IMR-90 (cell line): ENCODE results near the gene MYO1F. TPM values are rescaled to one million over a fixed set of nuclear protein-coding genes. Genes with fewer than 3 reads are reported as not detected.

Experiments
- BHLHE40 ChIP-seq: fragments of 150-350 bp; IDR thresholded peaks from 2 replicates; pipeline ENCODE4 v1.6.1; 2016; ENCODE audit warnings: mild to moderate bottlenecking, low read depth, low read length
- polyA plus RNA-seq, 3 experiments: library from polyadenylated mRNA; depleted of rRNA; stranded (reverse); fragments of >200 nt; gene quantifications; 2 replicates each; pipeline ENCODE4 v1.2.3, GENCODE V29; 2012; ENCODE audit warnings: low replicate concordance in 1 of 3
- total RNA-seq: library from RNA; depleted of rRNA; stranded (reverse); fragments of >200 nt; gene quantifications from 2 replicates; pipeline ENCODE4 v1.2.3, GENCODE V29; 2012; rRNA removed

Gene MYO1F
- total and polyA plus RNA-seq, 2 of the 4 experiments (the other 2 are of a cell fraction): 0.14 to 0.18 TPM

DNA sequence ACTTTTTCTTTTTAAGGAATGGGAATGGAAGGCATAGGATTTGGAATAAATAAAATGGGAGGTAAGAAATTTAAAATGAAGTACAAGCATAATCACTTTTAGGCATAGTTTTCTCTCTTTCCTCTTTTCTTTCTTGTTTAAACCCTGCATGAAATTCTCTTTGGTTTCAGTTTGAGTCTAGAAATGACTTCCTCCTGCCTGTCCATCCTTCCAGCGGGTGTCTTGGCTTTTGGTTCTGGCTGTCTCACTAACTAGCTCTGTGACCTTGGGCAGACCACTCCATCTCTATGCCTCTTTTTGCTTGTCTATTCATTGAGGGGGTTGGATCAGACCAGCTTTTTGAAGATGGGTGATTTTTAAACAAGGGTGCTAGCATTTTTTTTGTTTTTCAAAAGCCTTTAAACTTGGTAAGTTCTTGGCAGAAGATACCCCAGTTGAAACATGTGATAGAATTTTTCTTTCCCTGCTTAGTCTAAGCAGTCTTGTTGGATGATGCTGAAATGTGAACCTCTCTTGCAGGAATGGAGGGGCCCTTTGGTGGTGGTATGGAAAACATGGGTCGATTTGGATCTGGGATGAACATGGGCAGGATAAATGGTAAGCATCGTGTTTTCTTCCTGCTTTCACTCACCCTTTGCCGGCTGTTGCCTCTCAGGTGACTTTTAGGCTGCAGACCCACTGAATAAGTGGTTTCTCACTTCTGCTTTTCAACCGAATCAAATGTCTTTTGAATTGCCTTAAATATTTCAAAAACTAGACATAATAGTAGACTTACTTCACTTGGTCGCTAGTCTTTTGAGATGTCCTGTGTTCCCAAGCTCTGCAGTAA, 103.4 kb downstream of the MYO1F start (continued):
- no peak for TF ChIP-seq BHLHE40

Other genes with a start within 250 kb of the MYO1F start
- not detected in 2 replicates for gene KANK3, start 234.2 kb downstream of the MYO1F start, total RNA-seq
- 0.04 and 0.07 TPM in 2 replicates for gene KANK3, start 234.2 kb downstream of the MYO1F start, polyA plus RNA-seq (2012; rRNA removed)
- 1.4 and 1.9 TPM in 2 replicates for gene ANGPTL4, start 213.3 kb downstream of the MYO1F start, total RNA-seq
- 19.1 and 21.5 TPM in 2 replicates for gene ANGPTL4, start 213.3 kb downstream of the MYO1F start, polyA plus RNA-seq (2012; rRNA removed)
- gene RAB11B, start 187.1 kb downstream of the MYO1F start, total RNA-seq: 8.2 and 12.2 TPM in 2 replicates
- 117 and 120 TPM in 2 replicates for gene RAB11B, start 187.1 kb downstream of the MYO1F start, polyA plus RNA-seq (2012; rRNA removed)
- gene MARCHF2, start 164.1 kb downstream of the MYO1F start, total RNA-seq: 48.6 and 58.8 TPM in 2 replicates
- 33.8 and 39.1 TPM in 2 replicates for gene MARCHF2, start 164.1 kb downstream of the MYO1F start, polyA plus RNA-seq (2012; rRNA removed)
- 75.6 and 90.5 TPM in 2 replicates for gene HNRNPM, start 132.5 kb downstream of the MYO1F start, total RNA-seq
- 197 and 249 TPM in 2 replicates for gene HNRNPM, start 132.5 kb downstream of the MYO1F start, polyA plus RNA-seq (2012; rRNA removed)
- not detected in 2 replicates for gene PRAM1, start 74.8 kb downstream of the MYO1F start, total RNA-seq
- gene PRAM1, start 74.8 kb downstream of the MYO1F start, polyA plus RNA-seq (2012; rRNA removed): 0.09 TPM in 2 replicates
- 1.1 and 3.2 TPM in 2 replicates for gene ZNF414, start 63.3 kb downstream of the MYO1F start, total RNA-seq
- 14.2 and 20.8 TPM in 2 replicates for gene ZNF414, start 63.3 kb downstream of the MYO1F start, polyA plus RNA-seq (2012; rRNA removed)
- gene ADAMTS10, start 33.3 kb upstream of the MYO1F start, total RNA-seq: 2.8 and 3.4 TPM in 2 replicates
- gene ADAMTS10, start 33.3 kb upstream of the MYO1F start, polyA plus RNA-seq (2012; rRNA removed): 11.5 and 15.1 TPM in 2 replicates
- gene NFILZ, start 53.2 kb upstream of the MYO1F start, total RNA-seq: not detected in 2 replicates
- not detected in 2 replicates for gene NFILZ, start 53.2 kb upstream of the MYO1F start, polyA plus RNA-seq (2012; rRNA removed)
- gene ACTL9, start 121.4 kb upstream of the MYO1F start, total RNA-seq: not detected in 2 replicates
- not detected in 2 replicates for gene ACTL9, start 121.4 kb upstream of the MYO1F start, polyA plus RNA-seq (2012; rRNA removed)
- not detected in 2 replicates for gene OR2Z1, start 144.2 kb upstream of the MYO1F start, total RNA-seq
- not detected in 2 replicates for gene OR2Z1, start 144.2 kb upstream of the MYO1F start, polyA plus RNA-seq (2012; rRNA removed)